Measurements from ENCODE around the gene ELFN1.

DNA sequence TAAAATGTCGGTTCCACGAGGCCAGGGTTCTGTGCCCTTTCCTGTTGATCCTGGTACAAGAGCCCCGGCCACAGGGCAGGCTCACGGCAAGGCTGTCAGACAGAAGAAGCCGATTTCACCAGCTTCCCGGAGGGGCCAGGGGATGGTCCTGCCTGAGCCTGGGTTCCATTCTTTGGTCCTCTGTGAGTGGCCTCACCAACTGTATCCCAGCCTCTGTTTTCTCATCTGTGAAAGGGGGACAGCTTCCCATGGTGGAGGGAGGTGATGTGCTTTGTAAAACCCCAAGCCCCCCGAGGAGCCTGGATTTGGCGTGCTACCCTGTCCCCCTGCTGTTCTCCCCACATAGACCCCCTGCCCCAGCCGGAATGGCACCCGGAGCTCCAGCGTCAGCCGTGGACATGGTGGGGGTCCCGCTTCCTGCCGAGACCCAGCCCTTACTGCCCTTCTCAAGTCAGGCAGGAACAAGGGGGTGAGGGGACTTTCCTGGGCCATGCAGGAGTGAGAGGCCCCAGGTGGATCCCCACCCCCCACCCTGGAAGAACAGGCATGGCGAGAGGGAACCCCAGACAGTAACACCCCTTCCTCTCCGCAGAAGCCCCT, 28.3 kb upstream of the ELFN1 start:
- TF ChIP-seq POLR2AphosphoS5 (IDR thresholded peaks at IDR 0.05), result no peak
- TF ChIP-seq, protein P1, sequence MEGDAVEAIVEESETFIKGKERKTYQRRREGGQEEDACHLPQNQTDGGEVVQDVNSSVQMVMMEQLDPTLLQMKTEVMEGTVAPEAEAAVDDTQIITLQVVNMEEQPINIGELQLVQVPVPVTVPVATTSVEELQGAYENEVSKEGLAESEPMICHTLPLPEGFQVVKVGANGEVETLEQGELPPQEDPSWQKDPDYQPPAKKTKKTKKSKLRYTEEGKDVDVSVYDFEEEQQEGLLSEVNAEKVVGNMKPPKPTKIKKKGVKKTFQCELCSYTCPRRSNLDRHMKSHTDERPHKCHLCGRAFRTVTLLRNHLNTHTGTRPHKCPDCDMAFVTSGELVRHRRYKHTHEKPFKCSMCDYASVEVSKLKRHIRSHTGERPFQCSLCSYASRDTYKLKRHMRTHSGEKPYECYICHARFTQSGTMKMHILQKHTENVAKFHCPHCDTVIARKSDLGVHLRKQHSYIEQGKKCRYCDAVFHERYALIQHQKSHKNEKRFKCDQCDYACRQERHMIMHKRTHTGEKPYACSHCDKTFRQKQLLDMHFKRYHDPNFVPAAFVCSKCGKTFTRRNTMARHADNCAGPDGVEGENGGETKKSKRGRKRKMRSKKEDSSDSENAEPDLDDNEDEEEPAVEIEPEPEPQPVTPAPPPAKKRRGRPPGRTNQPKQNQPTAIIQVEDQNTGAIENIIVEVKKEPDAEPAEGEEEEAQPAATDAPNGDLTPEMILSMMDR (IDR thresholded peaks at IDR 0.05), result no peak

All from gastroesophageal sphincter (tissue), 3 donors.